ENCODE measurements around the gene WNT8B. TPM values are rescaled to one million over a fixed set of nuclear protein-coding genes. Genes with fewer than 3 reads are reported as not detected.

The WNT8B gene
- total and polyA plus RNA-seq, 3 donors from 2014 or later = 0.20 to 0.37 TPM; not detected in 1

DNA sequence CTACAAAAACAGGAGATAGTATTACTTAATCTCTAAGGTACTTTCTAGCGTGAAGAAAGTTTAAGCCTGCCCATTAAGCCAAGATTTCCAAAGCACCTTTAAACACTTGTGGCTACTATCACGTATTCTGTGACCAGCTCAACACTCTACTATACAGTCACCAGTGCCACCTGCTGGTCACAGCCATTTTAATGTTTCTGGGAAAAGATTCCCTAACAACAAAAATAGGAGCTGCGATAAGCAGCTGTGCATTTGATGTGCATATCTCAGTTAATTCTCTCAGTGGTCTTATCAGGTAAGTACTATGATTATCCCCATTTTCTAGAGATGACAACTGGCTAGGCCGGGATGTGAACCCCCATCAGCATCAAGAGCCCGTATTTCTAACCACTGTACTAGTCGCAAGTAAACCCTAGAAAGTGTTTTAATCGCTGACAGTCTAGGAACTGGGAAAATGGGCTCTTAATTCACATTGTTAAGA lies 56.0 kb downstream of the WNT8B start:
- Histone ChIP-seq H3K27me3 (no peaks in the 10 kb centered on the region), H3K9me3 (no peaks in the 10 kb centered on the region), H3K4me3 (peak overlapping the region; percentile 61 to 65), H3K27ac (peak overlapping the region in 1 of 2 donors; percentile 25), H3K4me1 (peaks cover 12% of the 10 kb centered on the region), H3K36me3 (ENCODE audit: low read depth, missing control alignments) (no peaks in the 10 kb centered on the region)
- TF ChIP-seq, protein P1, sequence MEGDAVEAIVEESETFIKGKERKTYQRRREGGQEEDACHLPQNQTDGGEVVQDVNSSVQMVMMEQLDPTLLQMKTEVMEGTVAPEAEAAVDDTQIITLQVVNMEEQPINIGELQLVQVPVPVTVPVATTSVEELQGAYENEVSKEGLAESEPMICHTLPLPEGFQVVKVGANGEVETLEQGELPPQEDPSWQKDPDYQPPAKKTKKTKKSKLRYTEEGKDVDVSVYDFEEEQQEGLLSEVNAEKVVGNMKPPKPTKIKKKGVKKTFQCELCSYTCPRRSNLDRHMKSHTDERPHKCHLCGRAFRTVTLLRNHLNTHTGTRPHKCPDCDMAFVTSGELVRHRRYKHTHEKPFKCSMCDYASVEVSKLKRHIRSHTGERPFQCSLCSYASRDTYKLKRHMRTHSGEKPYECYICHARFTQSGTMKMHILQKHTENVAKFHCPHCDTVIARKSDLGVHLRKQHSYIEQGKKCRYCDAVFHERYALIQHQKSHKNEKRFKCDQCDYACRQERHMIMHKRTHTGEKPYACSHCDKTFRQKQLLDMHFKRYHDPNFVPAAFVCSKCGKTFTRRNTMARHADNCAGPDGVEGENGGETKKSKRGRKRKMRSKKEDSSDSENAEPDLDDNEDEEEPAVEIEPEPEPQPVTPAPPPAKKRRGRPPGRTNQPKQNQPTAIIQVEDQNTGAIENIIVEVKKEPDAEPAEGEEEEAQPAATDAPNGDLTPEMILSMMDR (IDR thresholded peaks at IDR 0.05) = peak; percentile 73 to 79 (median 75)
- TF ChIP-seq POLR2A (IDR thresholded peaks at IDR 0.05) = no peak
- intact Hi-C loops (cut with DNase I; ENCODE audit: low total_unique reads) = no loop called here
- 6 to 8% methylated on average over 7 of the region's 7 CpGs for WGBS, 2 donors
- peak; percentile 84 for DNase-seq

DNA sequence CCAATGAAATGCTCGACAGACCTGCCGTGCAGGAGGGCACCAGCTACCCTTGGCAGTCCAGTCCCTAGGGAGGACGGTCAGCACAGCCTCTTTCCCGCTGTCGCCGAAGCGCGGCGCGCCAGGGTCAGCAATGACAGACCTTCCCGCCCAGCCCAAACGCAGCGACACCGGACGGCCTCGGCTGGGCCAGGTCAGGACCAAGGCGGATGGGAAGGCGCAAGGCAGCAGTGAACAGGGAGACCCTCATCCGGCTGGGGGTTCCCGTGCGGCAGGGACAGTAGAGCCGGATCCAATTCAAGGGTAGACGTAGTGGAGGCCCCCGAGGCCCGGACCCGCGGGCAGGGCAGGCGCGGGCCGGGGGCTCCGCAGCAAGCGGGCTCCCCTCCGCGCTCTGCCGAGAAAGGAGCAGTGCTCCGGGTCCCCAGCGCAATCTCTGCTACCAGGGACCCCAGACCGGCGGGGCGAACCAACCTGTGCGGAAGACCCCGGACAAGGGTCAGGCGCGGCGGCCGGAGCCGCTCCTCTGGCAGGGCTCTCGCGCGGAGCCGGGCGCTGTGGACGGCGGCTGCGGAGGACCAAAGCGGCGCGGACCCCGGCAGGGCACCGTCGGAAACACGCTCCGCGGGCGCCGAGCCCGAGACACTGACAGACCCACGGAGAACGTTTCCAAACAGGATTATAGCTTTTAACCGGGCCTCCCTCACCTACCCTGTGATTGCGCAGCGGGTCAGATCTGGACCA lies 56.7 kb downstream of the WNT8B start, which contains the start of gene SEC31B:
Gene SEC31B, minus strand, starts transcription at position 551 of the 741 bp plus-strand sequence. CDS start 2,909 bp downstream, outside the sequence.
- Histone ChIP-seq H3K4me1 (peaks cover 12% of the 10 kb centered on the region), H3K27me3 (no peaks in the 10 kb centered on the region), H3K27ac (peak within 1 kb of the TSS in 1 of 2 donors; percentile 25), H3K36me3 (ENCODE audit: low read depth, missing control alignments) (no peaks in the 10 kb centered on the region), H3K4me3 (peak within 1 kb of the TSS; percentile 61 to 65), H3K9me3 (no peaks in the 10 kb centered on the region)
- TF ChIP-seq, protein P1 (IDR thresholded peaks at IDR 0.05) = no peak
- no peak for TF ChIP-seq POLR2A (IDR thresholded peaks at IDR 0.05)
- WGBS, 2 donors = 5 to 15% methylated on average over 4 to 51 of the region's 72 CpGs
- DNase-seq = peak; percentile 68
- intact Hi-C loops (cut with DNase I; ENCODE audit: low total_unique reads) = no loop called here

DNA sequence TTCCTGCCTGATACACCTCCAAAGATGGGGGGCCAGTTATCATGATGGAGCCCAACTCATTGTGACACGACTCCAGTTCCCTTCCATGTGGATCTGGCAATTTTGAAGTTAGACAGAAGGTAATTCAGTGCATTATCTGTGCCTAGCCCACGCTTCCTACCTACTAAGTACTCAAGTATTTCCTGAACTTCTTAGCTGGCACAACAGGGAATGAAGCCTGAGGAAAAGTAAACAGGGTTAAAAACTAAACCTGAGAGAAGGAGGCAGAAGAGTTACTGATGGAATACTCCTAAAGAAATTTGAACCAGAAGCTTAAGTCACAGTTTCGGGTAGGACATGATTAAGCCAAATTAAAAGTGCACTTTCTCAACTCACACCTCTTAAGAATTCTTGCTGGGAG lies 58.0 kb downstream of the WNT8B start:
- TF ChIP-seq POLR2A (IDR thresholded peaks at IDR 0.05) = no peak
- TF ChIP-seq, protein P1 (IDR thresholded peaks at IDR 0.05) = no peak
- Histone ChIP-seq H3K36me3 (ENCODE audit: low read depth, missing control alignments) (no peaks in the 10 kb centered on the region), H3K27ac (no peak overlapping the region), H3K4me3 (no peak overlapping the region), H3K27me3 (no peaks in the 10 kb centered on the region), H3K4me1 (peaks cover 12% of the 10 kb centered on the region), H3K9me3 (no peaks in the 10 kb centered on the region)
- DNase-seq = no peak
- WGBS, 2 donors = 66 to 82% methylated on average over 3 of the region's 3 CpGs
- intact Hi-C loops (cut with DNase I; ENCODE audit: low total_unique reads) = no loop called here

DNA sequence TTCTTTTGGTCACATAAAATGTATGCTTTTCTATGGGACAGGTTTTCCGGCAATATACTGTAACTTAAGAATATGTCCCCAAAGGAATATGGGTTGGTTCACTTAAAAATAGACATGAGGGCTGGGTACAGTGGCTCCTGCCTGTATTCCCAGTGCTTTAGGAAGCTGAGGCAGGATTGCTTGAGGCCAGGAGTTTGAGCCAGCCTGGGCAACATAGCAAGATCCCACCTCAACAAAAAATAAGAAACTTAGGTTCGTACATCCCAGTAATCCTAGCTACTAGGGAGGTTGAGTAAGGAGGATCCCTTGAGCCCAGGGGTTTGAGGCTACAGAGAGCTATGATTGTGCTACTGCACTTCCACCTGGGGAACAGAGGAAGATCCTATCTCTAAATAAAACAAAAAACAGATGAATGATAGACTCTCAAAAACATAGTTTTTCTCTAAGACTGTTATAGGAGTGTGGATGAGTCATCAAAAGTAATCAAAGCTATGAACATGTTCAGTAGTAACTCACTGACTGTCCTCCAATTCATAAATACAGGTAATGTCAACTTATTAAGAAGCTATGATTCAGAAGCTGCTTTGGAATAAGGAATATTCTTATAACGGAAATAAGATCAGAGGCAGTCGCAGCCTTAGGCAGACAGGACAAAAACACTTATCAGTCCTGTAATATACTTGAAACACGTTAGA lies 59.4 kb downstream of the WNT8B start:
- Histone ChIP-seq H3K9me3 (no peaks in the 10 kb centered on the region), H3K36me3 (ENCODE audit: low read depth, missing control alignments) (no peaks in the 10 kb centered on the region), H3K4me3 (no peak overlapping the region), H3K4me1 (peaks cover 12% of the 10 kb centered on the region), H3K27ac (no peak overlapping the region), H3K27me3 (no peaks in the 10 kb centered on the region)
- intact Hi-C loops (cut with DNase I; ENCODE audit: low total_unique reads) = no loop called here
- TF ChIP-seq, protein P1 (IDR thresholded peaks at IDR 0.05) = no peak
- no peak for TF ChIP-seq POLR2A (IDR thresholded peaks at IDR 0.05)
- no peak for DNase-seq
- WGBS, 2 donors = 71 to 76% methylated on average over 5 of the region's 5 CpGs

Measured in testis (tissue), 3 donors.